B cell (primary cell): Measurements from ENCODE around the gene ALX3.

ENCODE experiments used
- EZH2 ChIP-seq: IDR thresholded peaks from 2 replicates; pipeline ENCODE4 v1.6.1; 2012; ENCODE audit warnings: borderline replicate concordance, low read depth, mild to moderate bottlenecking, moderate library complexity, low read length; ENCODE audit not compliant: insufficient read depth, poor library complexity, severe bottlenecking
- TF ChIP-seq, protein P1 (sequence below): fragments of 200-600 bp; IDR thresholded peaks from one replicate; pipeline ENCODE4 v1.8.0; 2022; ENCODE audit warnings: antibody characterized with exemption, mild to moderate bottlenecking

DNA sequence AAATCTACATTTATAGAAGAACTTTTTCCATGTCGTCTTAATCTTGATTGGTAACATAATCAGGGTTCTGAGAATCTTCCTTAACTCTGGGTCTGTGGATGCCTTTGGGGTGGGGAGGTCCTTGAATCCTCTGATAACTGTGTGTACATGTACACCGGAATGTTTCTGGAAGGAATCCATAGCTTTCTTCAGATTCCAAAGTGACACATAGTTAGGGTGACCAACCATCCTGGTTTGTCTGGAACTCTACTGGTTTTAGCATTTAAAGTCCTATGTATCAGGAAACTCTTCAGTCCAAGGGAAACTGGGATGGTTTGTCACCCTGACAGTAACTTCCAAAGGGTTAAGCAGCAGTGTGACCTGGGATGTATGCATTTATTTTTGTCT, 19.2 kb downstream of the ALX3 start:
- TF ChIP-seq, protein P1, sequence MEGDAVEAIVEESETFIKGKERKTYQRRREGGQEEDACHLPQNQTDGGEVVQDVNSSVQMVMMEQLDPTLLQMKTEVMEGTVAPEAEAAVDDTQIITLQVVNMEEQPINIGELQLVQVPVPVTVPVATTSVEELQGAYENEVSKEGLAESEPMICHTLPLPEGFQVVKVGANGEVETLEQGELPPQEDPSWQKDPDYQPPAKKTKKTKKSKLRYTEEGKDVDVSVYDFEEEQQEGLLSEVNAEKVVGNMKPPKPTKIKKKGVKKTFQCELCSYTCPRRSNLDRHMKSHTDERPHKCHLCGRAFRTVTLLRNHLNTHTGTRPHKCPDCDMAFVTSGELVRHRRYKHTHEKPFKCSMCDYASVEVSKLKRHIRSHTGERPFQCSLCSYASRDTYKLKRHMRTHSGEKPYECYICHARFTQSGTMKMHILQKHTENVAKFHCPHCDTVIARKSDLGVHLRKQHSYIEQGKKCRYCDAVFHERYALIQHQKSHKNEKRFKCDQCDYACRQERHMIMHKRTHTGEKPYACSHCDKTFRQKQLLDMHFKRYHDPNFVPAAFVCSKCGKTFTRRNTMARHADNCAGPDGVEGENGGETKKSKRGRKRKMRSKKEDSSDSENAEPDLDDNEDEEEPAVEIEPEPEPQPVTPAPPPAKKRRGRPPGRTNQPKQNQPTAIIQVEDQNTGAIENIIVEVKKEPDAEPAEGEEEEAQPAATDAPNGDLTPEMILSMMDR: no peak
- TF ChIP-seq EZH2: no peak
